ENCODE results near the gene TPCN2.

DNA sequence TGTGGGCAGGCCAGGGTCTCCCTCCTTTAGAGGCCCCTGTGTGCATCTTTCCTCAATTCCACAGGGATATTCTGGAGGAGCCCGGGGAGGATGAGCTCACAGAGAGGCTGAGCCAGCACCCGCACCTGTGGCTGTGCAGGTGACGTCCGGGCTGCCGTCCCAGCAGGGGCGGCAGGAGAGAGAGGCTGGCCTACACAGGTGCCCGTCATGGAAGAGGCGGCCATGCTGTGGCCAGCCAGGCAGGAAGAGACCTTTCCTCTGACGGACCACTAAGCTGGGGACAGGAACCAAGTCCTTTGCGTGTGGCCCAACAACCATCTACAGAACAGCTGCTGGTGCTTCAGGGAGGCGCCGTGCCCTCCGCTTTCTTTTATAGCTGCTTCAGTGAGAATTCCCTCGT lies 39.1 kb downstream of the TPCN2 start:
- TF ChIP-seq POLR2A (IDR thresholded peaks at IDR 0.05; ENCODE audit: low read depth, low read length) (no peak), POLR2AphosphoS5 (IDR thresholded peaks at IDR 0.05; ENCODE audit: low read depth, low read length) (no peak)
